ENCODE measurements around the gene AIPL1.

- TF ChIP-seq GATA2 (IDR thresholded peaks at IDR 0.05; ENCODE audit: low read depth, low read length) (no peak), GATA3 (IDR thresholded peaks at IDR 0.05; ENCODE audit: low read depth, low read length) (no peak)
Measured at GRCh38 chr17:6423931-6424330, 11.0 kb downstream of the AIPL1 start.
